ENCODE results near the gene CFAP100. TPM values are rescaled to one million over a fixed set of nuclear protein-coding genes. Genes with fewer than 3 reads are reported as not detected.

CFAP100 gene
- total RNA-seq, 1 donor from 2014 or later, result not detected

DNA sequence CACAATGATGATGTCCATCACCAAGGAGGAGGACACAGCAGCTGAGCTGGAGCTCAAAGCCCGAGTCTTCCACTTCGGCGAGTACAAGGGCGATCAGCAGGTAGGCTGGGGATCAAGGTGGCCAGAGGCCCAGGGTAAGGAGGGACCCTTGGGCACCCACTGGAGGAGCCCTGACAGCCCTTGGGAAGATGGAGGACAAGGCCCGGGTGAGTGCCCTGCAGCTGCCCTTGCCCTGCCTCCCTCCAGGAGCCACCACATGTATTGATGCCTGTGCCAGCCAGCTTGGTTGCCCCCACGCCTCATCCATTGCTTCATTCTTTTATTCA lies 38.4 kb downstream of the CFAP100 start:
- ATAC-seq (ENCODE audit: poor library complexity) (no peak), DNase-seq (no peak)
- intact Hi-C loops (cut with DNase I), result no loop called here

DNA sequence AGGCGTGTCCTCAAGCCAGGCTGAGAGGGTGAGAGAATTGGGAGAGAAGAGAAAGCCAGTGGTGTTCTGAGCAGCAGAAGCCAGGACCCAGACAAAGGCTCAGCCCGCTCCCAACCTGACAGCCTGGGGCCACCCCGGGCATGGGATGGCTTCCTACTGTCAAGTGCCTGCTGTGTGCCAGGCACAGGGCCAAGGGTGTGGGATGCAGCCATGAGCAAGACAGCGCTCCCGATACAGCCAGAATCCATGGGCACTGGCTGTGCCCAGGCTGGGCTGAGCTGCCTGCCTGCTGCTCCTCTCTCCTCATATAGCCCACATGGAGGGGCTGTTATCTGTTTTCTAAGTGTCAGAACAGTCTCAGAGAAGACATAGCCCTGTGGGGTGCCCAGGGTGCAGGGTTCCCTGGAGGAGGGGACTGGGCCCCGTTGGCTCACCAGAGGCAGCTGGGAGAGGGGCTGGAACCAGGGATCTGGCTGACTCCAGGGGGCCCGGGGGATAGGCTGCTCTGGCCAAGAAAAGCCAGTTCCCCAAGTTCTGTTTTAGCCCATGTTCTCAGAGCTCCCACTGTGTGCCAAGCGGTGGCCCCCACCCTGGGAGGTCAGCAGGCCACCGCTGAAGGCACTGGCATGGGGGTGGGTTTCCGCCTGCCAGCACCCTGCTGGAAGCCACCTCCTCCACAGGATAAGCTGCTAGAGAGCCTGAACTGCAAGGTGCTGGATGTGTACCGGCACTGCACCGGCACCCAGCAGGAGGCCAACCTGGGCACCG lies 39.0 kb downstream of the CFAP100 start:
- intact Hi-C loops (cut with DNase I), result no loop called here
- peak; percentile 95 for ATAC-seq (ENCODE audit: poor library complexity)
- DNase-seq, result peak; percentile 80

DNA sequence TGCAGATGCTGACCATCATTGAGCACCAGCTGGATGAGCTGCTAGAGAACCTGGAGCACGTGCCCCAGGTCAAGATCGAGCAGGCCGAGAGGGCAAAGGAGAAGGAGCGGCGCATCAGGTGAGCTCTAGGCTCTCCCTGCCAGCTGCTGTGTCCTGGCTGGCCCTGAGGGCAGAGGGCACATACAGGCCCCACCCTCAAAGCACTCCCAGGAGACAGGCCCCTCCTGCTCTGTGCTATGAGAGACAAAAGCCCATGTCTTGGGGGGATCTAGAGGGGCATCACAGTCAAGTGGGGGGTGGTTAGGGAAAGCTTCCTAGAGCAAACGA lies 39.5 kb downstream of the CFAP100 start:
- intact Hi-C loops (cut with DNase I), result no loop called here

DNA sequence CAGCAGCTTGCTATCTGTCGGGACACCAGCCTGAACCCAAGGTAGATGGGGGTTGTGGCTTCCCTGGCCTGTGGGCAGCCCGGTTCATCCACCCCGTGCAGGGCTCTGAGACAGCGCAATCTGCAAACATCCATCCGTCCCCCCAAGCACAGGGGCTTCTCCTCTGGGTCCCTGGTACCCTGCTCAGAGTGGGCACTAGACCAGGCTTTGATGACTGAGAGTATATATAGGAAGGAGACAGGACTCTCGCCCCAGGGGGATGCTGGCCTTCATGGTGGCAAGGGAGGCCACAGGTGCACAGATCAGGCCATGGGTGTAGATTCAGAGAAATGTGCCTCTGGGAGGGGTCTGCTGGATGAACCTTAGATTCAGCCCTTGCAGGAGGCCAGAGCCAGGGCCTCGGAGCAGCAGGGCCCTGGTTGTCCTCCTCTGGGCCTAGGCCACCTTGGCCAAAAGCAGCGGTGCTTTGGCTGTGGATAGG lies 40.3 kb downstream of the CFAP100 start:
- intact Hi-C loops (cut with DNase I), result no loop called here
- DNase-seq (no peak), ATAC-seq (ENCODE audit: poor library complexity) (no peak)

More for the DNA sequence above, 39.5 kb downstream of the CFAP100 start:
- ATAC-seq (ENCODE audit: poor library complexity), result no peak
- no peak for DNase-seq

DNA sequence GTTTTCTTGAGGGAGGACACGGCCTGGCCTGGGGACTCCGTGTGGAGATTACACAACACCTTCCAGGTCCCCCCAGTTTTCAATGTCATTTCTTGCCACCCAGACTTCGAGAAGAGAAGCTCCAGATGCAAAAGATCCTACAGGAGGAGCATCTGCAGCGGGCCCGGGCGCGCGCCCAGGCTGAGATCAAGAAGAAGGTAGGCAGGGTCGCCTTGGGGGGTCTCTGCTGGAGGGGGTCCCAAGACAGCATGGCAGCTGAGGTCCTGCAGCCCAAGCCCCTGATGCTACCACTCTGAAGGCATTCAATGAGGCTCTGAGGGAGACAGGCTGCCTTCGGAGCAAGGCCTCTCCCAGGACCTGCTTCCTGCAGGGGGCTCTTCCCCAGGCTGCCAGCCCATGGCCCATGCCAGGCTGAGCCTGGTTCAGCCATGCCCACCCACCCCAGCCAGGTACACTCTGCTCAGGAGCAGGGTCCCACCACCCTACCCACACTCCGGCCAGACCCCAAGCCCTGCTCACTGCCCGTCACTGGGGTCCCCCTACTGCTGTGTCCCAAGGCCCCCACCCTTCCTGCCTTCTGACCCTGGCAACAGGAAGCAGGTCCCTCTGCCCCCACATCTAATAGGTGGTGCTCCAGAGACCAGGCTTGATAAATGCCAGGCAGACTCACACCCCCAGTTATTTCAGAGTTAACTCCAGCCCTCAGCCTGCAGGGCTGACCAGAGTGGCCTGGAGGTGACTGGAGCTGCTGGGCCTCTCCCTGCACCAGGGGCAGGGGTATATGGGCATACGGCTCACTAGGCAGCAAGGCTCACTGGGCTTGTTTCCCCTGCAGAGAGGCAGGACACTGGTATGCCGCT lies 41.0 kb downstream of the CFAP100 start:
- DNase-seq (no peak), ATAC-seq (ENCODE audit: poor library complexity) (no peak)
- intact Hi-C loops (cut with DNase I), result no loop called here

DNA sequence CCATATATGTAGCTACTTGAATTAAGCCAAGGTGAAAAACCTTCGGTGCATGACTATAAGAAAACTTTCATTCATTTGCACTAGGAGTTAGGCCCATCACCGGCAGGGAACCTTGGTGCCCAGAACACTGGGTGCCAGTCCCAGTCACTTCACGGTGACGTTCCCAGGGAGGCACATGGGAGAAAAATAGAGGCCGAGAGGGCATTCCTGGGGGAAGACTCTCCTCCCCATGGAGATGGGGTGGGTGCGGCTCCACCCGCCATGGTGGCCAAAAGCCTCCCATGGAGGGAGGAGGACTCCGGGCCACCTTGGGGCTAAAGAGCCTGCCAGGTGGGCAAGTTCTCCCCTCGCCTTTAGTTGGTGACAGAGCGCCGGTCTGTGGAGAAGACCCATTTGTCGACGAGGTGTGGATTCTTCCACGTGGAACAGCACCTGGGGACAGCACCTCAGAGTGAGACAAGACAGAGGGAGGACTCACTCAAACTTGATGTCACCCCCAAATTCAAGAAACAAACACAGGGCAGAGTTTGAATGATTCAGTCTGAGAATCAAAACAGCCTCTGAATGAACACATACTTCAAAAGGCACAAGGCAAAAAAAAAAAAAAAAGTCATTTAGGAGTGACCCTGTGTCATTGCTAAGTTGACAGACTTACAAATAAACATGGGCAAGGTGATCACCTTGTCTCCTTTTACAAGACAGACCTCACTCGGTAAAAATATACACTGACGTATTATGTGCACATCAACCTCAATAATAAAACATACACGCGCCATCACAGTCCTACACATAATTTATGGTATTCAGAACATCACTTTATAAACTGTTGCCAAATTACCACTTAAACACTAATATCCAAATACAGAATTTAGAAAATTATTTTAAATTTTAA lies 42.4 kb downstream of the CFAP100 start:
- ATAC-seq (ENCODE audit: poor library complexity) (no peak), DNase-seq (no peak)
- intact Hi-C loops (cut with DNase I), result no loop called here

DNA sequence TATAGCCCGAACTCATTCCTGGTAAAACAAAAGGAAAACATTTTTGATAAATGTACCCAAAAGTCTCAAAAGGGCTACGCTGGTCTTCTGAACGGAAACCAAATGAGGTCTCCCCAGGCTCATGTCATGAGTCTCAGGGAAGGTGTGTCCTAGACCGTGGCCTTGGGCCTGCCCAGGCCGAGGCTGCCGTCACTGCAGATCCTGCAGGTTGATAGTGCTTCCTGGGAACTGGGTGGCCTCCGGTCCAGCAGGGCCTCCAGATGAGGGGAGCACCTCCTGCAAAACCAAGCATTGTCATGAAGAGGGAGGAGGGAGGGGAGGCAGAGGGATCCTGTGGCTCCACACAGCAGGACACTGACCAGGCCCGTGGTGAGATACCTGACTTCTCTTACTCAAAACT lies 43.5 kb downstream of the CFAP100 start:
- intact Hi-C loops (cut with DNase I), result no loop called here
- DNase-seq, result no peak
- no peak for ATAC-seq (ENCODE audit: poor library complexity)

DNA sequence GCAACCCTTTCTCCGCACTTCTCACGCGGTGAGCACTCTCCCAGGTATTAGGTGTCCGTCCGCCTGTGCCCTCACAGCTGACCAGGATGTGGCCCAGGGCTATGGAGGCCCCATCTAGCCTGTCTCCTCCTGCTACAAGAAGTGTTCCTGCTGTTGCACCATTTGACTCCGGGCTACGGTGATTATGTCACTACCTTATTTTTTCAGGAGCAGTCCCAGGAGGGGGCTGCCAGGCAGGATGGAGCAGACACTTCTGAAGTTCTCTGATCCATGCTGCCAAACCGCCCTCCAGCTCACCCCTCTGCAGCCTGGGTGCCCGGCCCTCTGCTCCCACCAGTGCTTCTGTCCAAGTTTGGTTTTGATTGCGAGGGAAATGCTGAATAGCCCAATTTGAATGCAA lies 44.0 kb downstream of the CFAP100 start:
- intact Hi-C loops (cut with DNase I), result no loop called here
- no peak for DNase-seq
- ATAC-seq (ENCODE audit: poor library complexity), result no peak

DNA sequence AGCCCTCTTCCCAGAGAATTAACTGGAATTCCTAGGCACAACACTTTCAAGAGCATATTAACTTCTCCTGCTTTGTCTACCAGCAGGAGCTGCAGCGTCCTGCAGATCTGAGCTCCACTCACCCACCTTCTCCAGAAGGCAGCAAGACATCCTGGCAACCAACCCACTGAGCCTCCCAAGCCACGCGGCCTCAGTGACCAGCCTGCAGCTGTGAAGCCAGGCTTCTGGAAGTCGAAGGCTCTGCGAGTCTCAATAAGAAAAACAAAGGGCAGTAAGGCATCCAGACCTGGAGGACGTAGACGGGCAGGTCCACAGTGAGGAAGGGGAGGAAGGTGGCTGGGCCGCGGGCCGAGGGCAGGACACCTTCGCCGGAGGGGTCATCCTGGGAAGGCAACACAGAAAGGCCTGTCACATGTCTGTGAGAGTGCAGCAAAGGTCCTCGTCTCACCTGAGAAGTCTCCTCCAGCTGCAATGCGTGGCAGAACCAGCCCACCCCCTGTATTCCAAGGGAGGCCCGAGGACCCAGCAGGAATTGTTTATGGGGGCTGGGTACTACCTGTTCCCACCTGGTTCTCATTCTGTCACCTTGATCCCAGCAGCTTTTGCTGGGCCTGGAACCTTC lies 44.7 kb downstream of the CFAP100 start:
- intact Hi-C loops (cut with DNase I), result no loop called here
- DNase-seq, result no peak
- ATAC-seq (ENCODE audit: poor library complexity), result no peak

DNA sequence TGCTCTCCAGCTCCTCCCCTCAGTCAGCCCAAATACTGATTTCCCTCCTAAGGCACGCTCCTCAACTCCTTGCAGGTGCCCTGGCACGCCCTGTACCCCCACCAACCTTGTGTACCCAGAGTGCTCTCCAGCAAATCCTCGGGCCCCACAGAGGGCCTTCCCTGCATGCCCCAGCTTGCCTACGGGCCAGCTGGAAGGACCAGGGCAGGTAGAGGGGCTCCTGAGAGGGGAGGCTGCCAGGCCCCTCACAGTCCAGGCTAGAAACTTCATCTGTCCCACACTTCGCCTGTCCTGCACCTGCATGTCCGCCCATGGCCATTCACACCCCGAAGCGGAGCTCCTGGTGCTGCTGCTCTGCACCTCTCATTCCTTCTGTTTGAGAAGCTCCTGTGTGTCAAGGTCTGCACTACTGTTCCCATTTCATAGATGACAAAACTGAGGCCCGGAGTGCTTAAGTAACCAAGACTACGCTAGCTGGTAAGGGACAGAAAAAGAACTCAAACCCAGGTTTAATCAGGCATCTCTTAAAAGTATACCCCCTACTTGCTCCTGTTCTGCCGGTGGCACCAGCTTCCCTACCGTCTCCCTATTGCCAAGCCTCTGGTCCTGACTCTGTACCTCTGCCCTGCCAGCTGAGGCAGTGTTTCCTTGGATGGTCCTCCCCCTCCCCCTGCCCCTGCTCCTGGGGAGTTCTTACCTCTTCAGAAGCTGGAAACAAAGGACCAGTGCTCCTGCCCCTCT lies 45.4 kb downstream of the CFAP100 start:
- no peak for DNase-seq
- ATAC-seq (ENCODE audit: poor library complexity), result no peak
- intact Hi-C loops (cut with DNase I), result no loop called here

DNA sequence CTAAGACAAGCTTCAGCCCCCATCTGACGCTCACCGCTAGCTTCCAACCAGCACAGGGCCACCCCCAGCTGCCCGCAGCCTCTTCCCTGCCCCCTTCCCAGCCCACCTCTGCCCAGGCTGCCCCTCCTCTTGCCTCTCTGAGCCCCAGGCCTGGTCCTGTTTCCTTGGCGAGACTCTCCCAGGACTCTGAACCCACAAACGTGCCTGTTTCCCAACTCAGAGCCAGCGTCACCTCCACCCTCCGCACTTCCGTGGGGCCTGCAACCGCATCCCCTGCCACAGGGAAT lies 45.9 kb downstream of the CFAP100 start:
- DNase-seq, result no peak
- intact Hi-C loops (cut with DNase I), result no loop called here
- no peak for ATAC-seq (ENCODE audit: poor library complexity)

DNA sequence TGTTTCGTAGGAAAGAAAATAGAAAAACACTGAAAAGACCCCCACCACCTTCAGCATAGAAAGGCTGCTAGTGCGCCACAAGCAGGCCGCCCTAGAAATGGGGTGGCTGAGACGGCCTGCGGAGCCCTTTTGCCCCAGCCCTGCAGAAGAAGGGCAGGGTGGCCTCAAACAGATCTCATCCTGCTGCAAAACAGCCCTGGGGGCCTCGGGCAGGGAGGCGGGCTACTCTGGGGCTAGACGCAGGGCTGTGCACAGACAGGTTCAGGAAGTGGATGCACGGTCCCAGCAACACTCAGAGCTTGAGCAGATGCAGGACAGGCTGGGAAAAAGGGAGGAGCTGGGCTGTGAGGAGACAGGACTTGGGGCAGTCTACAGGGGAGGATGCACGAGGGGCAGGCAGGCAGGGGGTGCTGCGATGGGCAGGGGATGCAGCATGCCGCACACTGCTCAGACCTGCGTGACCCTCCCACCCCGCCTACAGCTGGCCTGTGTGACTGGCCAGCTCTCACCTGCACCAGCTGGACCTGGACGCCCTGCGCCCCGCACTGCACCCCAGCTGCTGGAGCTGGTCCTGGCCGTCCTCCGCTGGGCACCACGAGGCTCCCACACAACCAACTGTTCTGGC lies 46.7 kb downstream of the CFAP100 start:
- ATAC-seq (ENCODE audit: poor library complexity) (no peak), DNase-seq (no peak)
- intact Hi-C loops (cut with DNase I), result no loop called here

DNA sequence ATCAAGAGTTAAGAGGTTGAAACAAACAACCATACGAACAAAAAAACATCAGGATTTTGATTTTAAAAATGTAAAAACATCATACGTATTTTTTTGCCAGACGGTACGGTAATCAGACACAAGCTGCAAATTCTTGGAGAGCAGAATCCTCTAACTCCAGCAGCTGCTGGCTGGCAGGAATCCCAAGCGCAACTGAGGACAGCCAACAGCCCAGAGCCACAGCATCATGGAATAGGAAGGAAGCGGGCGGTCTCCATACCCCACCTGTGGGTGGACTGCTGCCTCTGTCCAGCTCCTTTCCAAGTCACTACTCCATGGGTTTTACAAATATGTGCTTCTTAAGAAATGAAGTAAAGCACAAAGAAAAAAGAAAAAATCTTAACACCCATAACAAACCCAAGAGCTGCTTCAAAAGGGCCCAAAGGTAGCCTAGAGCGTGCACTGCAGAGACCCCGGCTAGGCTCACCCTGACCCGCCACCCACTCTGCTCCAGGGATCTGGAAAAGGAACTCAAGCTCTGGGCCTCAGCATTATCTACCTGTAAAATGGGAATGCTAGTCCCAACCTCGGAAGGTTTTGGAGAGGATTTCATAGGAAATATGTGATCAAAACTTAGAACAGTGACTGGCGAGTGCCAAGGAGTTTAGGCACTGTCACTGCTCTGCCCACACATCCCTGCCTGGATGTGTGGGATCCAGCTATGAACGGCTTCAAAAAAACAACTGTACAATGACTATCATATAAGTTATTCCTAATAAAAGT lies 47.6 kb downstream of the CFAP100 start:
- peak; percentile 78 for DNase-seq
- intact Hi-C loops (cut with DNase I), result no loop called here
- ATAC-seq (ENCODE audit: poor library complexity), result peak; percentile 49

DNA sequence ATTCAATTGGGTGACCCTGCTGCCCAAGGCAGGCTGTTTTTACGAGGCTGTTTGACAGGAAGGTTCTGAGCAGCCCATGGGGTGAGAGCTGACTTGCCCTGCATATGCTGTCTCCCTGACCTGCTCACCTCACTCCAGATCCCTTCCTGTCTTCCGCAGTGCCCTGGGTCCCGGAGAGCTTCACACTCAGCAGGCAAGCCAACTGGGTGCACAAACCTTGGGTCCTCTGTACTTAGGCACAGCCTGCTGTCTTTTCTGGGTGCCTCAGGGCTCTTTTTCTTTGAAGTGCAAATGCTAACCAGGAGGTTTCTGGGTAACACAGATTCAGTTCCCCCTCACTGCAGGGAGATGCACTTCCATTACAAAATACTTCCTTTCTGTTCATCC lies 48.1 kb downstream of the CFAP100 start:
- intact Hi-C loops (cut with DNase I), result no loop called here
- DNase-seq, result no peak
- ATAC-seq (ENCODE audit: poor library complexity), result no peak

DNA sequence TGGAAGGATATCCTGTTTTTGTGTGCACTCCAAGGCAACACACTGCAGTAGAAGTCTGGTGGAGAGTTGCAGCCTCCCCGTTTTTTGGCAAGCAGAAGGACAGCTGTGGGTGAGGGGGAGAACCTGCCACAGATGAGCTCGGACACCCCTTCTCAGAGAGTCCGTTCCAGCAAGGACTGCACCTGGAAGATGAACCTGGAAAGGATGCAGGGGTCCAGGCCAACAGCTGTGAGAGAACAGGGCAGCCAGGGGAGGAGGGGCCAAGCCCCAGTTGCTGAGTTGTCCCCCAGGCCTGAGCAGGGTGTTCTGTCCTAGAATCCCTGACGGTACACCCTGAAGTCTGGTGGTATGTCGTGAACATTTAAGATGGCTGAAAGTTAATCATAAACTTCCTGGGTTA lies 50.8 kb downstream of the CFAP100 start:
- ATAC-seq (ENCODE audit: poor library complexity), result no peak
- DNase-seq, result no peak
- intact Hi-C loops (cut with DNase I), result no loop called here

DNA sequence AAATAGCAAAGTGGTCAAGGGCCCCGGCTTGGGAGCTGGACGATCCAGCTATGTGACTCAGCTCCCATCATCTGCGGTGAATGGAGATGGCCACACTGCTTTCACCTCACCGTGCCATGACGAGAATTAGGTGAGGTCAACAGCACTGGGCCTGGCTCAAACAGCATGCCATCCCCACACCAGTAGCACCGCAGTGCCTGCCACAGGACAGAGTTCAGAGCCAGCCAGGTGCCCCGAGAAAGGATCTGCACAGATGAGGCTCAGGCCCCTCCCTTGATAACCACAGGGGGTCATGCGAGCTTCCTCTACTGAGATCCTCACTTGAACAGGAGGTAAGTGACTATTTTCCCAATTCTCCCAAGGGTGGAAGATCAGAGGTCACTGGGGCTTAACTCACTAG lies 51.6 kb downstream of the CFAP100 start:
- ATAC-seq (ENCODE audit: poor library complexity) (no peak), DNase-seq (no peak)
- intact Hi-C loops (cut with DNase I), result no loop called here

DNA sequence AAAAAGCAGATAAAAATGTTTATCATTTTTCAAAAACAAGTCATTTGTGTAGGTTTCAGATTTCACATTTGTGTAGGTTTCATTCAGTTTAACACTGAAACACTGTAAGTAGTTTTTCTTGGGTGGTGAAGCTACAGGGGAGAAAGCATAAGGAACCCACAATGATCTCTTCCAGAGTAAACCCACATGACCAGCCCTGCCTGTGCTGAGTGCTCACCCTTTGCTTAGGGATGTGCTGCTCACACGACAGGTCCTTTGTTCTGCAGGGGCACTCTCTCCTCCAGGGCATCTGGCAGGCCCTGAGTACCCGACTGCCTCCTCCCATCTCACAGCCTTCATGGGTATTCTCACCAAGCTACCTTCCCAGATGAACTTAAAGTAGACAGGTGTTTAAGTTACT lies 52.1 kb downstream of the CFAP100 start:
- ATAC-seq (ENCODE audit: poor library complexity), result no peak
- no peak for DNase-seq
- intact Hi-C loops (cut with DNase I), result no loop called here
